ENCODE measurements around the gene LOXL3.

DNA sequence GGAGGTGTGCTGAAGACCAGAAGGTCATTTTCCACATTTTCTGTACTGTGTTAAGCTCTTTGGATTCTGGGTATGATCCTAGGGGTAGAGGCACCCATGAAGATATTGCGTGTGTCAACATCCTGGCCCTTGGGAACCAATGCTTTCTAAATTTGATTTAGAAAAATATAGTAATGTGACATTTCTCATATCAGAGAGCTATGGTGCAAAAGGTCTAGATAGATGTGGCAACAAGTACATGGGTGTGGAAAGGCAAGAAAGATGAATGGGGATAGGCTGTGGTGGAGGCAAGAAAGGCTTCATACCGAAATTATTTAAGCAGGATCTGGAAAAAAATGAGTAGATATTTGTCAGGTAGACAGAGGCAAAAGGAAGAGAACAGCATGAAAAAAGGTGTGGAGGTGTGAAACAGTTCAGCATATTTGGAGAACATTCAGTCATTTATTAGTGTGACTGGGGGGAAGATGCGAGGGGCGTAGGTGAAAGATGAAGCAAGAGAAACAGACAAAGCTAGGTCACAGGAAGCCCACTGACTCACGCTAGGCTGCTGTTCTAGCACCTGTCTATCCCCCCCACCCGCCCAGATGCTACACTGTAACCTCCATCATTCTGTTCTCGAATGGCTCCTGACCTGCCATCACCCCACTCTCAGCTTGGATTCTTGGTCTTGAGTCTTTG, 12.5 kb upstream of the LOXL3 start:
- TF ChIP-seq RAD21 (conservative IDR thresholded peaks at IDR 0.05) (no peak), TAF1 (IDR thresholded peaks at IDR 0.05; ENCODE audit: low read depth) (no peak), EZH2 (IDR thresholded peaks at IDR 0.05; ENCODE audit: borderline replicate concordance, insufficient read depth, low read length, poor library complexity, severe bottlenecking) (no peak), EP300 (conservative IDR thresholded peaks at IDR 0.05; ENCODE audit: poor library complexity, severe bottlenecking) (no peak), POLR2AphosphoS5 (IDR thresholded peaks at IDR 0.05) (no peak), MXI1 (conservative IDR thresholded peaks at IDR 0.05; ENCODE audit: poor library complexity, severe bottlenecking) (no peak), SMC3 (conservative IDR thresholded peaks at IDR 0.05; ENCODE audit: poor library complexity) (no peak)
- TF ChIP-seq, protein P1, sequence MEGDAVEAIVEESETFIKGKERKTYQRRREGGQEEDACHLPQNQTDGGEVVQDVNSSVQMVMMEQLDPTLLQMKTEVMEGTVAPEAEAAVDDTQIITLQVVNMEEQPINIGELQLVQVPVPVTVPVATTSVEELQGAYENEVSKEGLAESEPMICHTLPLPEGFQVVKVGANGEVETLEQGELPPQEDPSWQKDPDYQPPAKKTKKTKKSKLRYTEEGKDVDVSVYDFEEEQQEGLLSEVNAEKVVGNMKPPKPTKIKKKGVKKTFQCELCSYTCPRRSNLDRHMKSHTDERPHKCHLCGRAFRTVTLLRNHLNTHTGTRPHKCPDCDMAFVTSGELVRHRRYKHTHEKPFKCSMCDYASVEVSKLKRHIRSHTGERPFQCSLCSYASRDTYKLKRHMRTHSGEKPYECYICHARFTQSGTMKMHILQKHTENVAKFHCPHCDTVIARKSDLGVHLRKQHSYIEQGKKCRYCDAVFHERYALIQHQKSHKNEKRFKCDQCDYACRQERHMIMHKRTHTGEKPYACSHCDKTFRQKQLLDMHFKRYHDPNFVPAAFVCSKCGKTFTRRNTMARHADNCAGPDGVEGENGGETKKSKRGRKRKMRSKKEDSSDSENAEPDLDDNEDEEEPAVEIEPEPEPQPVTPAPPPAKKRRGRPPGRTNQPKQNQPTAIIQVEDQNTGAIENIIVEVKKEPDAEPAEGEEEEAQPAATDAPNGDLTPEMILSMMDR (IDR thresholded peaks at IDR 0.05; ENCODE audit: poor library complexity, severe bottlenecking): no peak
- TF ChIP-seq, protein P2, sequence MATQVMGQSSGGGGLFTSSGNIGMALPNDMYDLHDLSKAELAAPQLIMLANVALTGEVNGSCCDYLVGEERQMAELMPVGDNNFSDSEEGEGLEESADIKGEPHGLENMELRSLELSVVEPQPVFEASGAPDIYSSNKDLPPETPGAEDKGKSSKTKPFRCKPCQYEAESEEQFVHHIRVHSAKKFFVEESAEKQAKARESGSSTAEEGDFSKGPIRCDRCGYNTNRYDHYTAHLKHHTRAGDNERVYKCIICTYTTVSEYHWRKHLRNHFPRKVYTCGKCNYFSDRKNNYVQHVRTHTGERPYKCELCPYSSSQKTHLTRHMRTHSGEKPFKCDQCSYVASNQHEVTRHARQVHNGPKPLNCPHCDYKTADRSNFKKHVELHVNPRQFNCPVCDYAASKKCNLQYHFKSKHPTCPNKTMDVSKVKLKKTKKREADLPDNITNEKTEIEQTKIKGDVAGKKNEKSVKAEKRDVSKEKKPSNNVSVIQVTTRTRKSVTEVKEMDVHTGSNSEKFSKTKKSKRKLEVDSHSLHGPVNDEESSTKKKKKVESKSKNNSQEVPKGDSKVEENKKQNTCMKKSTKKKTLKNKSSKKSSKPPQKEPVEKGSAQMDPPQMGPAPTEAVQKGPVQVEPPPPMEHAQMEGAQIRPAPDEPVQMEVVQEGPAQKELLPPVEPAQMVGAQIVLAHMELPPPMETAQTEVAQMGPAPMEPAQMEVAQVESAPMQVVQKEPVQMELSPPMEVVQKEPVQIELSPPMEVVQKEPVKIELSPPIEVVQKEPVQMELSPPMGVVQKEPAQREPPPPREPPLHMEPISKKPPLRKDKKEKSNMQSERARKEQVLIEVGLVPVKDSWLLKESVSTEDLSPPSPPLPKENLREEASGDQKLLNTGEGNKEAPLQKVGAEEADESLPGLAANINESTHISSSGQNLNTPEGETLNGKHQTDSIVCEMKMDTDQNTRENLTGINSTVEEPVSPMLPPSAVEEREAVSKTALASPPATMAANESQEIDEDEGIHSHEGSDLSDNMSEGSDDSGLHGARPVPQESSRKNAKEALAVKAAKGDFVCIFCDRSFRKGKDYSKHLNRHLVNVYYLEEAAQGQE (IDR thresholded peaks at IDR 0.05; ENCODE audit: borderline replicate concordance): no peak
